Uterus (tissue), 2 donors: ENCODE data around the gene DCAF7.

Source experiments
- POLR2A ChIP-seq, 2 donors: fragments of 450-650 bp; IDR thresholded peaks; one replicate each; pipeline ENCODE4 v1.6.1; 2016; ENCODE audit warnings: antibody characterized with exemption in 2 of 2, mild to moderate bottlenecking in 1 of 2, moderate library complexity in 1 of 2
- TF ChIP-seq, protein P1 (sequence below), 4 experiments: fragments of 200-600 bp in 2 of 4; fragments of 450-650 bp in 2 of 4; sonication (generic) in 2 of 4; IDR thresholded peaks; one replicate each; pipeline ENCODE4 v1.5.1; 2016 to 2019; ENCODE audit warnings: antibody characterized with exemption in 4 of 4, mild to moderate bottlenecking in 2 of 4, moderate library complexity in 1 of 4

DNA sequence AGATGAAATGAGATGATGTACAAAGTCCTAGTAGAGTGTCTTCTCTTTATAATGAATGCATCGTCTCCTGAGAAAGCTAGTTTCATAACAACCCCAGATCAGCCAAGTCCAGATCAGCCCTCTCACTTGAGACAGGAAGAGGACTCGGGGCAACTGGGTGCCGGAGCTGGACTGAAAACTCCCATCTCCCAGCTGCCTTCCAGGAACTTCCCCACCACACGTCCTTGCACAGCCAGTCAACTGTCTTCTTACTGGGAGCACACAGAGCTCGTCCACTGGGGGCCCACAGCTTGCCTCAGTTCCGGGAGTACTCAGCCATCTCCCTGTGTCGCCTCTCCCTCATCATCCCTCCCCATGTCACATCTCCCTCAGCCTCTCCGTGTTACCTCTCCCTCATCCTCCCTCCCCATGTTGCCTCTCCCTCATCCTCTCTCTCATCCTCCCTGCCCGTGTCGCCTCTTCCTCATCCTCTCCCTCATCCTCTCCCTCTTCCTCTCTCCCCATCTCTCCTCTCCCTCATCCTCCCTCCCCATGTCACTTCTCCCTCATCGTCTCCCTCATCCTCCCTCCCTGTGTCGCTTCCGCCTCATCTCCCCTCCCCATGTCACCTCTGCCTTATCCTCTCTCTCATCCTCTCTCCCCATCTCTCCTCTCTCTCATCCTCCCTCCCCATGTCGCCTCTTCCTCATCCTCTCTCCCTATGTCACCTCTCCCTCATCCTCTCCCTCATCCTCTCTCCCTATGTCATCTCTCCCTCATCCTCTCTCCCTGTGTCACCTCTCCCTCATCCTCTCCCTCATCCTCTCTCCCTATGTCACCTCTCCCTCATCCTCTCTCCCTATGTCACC is 49.5 kb upstream of the DCAF7 start:
- TF ChIP-seq, protein P1, sequence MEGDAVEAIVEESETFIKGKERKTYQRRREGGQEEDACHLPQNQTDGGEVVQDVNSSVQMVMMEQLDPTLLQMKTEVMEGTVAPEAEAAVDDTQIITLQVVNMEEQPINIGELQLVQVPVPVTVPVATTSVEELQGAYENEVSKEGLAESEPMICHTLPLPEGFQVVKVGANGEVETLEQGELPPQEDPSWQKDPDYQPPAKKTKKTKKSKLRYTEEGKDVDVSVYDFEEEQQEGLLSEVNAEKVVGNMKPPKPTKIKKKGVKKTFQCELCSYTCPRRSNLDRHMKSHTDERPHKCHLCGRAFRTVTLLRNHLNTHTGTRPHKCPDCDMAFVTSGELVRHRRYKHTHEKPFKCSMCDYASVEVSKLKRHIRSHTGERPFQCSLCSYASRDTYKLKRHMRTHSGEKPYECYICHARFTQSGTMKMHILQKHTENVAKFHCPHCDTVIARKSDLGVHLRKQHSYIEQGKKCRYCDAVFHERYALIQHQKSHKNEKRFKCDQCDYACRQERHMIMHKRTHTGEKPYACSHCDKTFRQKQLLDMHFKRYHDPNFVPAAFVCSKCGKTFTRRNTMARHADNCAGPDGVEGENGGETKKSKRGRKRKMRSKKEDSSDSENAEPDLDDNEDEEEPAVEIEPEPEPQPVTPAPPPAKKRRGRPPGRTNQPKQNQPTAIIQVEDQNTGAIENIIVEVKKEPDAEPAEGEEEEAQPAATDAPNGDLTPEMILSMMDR (IDR thresholded peaks at IDR 0.05), result no peak
- TF ChIP-seq POLR2A (IDR thresholded peaks at IDR 0.05), result no peak
